GM13977 (cell line): Measurements from ENCODE around the gene NRP1.

Experiments
- DNase-seq: peaks from one replicate; pipeline ENCODE4 v3.0.0; 2012; ENCODE audit warnings: low spot score
- in situ Hi-C: fragments of 300-500 bp; cut with MboI; formaldehyde crosslinking; loops from one replicate; pipeline ENCODE4 v1.12.0; 2022; ENCODE audit warnings: low sequenced_read_pairs, low pct_unique_long_range_greater_than_20kb, mixed read lengths, inconsistent platforms; ENCODE audit not compliant: unreplicated experiment
- TF ChIP-seq, protein P1 (sequence below): IDR thresholded peaks from 2 replicates; pipeline ENCODE4 v1.5.1; 2012; ENCODE audit warnings: mild to moderate bottlenecking, control low read depth; ENCODE audit not compliant: insufficient read depth; ENCODE audit errors: extremely low read depth, missing control alignments

Gene NRP1

GRCh38 chr10:33289776-33290175, 44.7 kb downstream of the NRP1 start:
- TF ChIP-seq, protein P1, sequence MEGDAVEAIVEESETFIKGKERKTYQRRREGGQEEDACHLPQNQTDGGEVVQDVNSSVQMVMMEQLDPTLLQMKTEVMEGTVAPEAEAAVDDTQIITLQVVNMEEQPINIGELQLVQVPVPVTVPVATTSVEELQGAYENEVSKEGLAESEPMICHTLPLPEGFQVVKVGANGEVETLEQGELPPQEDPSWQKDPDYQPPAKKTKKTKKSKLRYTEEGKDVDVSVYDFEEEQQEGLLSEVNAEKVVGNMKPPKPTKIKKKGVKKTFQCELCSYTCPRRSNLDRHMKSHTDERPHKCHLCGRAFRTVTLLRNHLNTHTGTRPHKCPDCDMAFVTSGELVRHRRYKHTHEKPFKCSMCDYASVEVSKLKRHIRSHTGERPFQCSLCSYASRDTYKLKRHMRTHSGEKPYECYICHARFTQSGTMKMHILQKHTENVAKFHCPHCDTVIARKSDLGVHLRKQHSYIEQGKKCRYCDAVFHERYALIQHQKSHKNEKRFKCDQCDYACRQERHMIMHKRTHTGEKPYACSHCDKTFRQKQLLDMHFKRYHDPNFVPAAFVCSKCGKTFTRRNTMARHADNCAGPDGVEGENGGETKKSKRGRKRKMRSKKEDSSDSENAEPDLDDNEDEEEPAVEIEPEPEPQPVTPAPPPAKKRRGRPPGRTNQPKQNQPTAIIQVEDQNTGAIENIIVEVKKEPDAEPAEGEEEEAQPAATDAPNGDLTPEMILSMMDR: no peak
- no peak for DNase-seq
- in situ Hi-C loops: no loop called here

DNA sequence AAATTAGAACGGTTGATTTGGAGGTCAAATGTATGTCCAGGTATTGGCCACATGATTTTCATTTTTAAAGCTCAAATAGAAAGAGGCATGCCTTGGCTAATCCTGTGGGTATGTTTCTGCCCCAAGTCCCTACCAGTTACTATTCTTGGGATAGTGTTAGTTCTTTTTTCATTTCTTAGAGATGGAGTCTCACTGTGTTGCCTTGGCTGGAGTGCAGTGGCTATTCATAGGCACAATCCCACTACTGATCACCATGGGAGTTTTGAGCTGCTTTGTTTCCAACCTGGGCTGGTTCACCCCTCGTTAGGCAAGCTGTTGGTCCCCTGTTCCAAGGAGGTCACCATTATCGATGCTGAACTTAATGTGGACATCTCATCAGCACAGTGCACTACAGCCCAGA, 46.3 kb downstream of the NRP1 start:
- in situ Hi-C loops: no loop called here
- DNase-seq: no peak
- TF ChIP-seq, protein P1: no peak

- DNase-seq: no peak
- TF ChIP-seq, protein P1: no peak
- in situ Hi-C loops: no loop called here
Observed at GRCh38 chr10:33287112-33287511, 47.4 kb downstream of the NRP1 start.

DNA sequence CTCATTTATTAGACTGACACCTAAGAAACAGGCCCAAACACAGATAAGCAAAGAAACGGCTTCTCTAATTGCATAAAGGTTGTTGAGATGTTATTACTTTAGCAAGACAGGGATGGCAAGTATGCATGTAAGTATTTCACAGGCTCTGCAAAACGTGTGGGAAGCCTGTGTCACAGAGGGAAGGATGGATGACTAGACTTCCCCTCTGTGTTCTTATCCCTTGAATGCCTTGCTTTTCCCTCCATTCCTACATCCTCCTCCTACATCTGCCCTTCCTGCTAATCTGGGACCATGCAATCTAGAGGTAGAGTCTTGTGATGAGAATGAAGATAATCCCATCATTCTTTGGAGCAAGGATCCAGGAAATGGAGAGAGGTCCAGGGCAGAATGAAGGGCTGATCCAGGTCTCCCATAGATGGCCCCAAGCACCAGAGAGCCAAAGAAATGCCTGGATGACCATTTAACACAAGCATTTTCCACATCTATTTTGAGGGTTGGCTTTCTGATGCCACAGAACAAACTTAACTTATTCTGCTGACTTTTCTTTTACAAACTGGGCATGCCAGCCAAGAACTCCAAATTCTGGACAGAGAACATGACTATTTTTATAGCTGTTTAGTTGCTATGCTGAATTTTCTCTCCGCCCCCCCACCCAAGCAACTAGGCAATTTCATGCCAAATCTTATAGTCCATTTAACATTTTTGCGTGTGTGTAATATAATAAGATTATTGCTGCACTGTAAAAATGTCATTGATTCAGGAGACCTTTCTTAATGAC, 48.1 kb downstream of the NRP1 start:
- in situ Hi-C loops: no loop called here
- TF ChIP-seq, protein P1: no peak
- no peak for DNase-seq

DNA sequence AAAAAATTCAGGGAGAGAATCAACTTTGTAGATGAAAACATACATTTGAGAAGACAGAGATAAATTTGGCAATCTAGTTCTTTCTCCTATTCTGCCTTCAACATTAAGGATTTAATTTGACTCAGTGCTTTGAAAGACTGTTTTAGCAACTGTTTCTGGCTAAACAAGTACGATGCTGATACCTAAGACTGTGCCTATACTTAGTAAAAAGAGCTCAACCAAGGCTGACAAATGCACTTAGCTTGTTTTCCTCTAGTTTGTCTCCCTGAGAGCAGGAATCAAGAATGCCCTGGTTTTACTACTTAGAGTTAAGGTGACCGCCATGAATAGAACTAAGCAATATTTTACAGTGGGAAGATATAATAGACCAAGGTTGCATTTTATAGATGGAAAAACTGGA, 49.5 kb downstream of the NRP1 start:
- TF ChIP-seq, protein P1: no peak
- DNase-seq: no peak

GRCh38 chr10:33279811-33280602, 54.5 kb downstream of the NRP1 start:
- DNase-seq: no peak
- in situ Hi-C loops: no loop called here
- TF ChIP-seq, protein P1: no peak

More for the DNA sequence above, 49.5 kb downstream of the NRP1 start:
- in situ Hi-C loops: no loop called here
